HepG2 (cell line): ENCODE data around the gene NRP1. TPM values are rescaled to one million over a fixed set of nuclear protein-coding genes. Genes with fewer than 3 reads are reported as not detected.

ENCODE experiments used
- ATAC-seq: fragments of 200-7000 bp; cut with Tn5 transposase; 3 replicates; pipeline ENCODE4 v1.9.1; 2020; ENCODE audit warnings: mild to moderate bottlenecking, moderate library complexity
- BruUV-seq: library from RNA; stranded (reverse); fragments of 400-500 nt; replicated peaks from 2 replicates; lab custom pipeline; 2021; lab: Mats Ljungman, UMichigan
- CTCF ChIA-PET: fragments of 300-600 bp; formaldehyde crosslinking; extraction: SDS; loops from one replicate; lab custom pipeline; 2021; ENCODE audit warnings: low total read pairs, inconsistent platforms, low intra/inter-chr PET ratio; lab: Yijun Ruan, JAX
- POLR2A ChIA-PET: fragments of 350-600 bp; sonication (Branson Sonifier 250); formaldehyde crosslinking; loops from one replicate; lab custom pipeline; 2020; ENCODE audit warnings: antibody characterized with exemption, inconsistent platforms; lab: Yijun Ruan, JAX
- DNase-seq: peaks from one replicate; pipeline ENCODE4 v3.0.0-alpha.2; 2015; ENCODE audit warnings: low spot score
- FAIRE-seq: peaks from 3 replicates; lab custom pipeline; 2011; peaks lifted over from hg19 to GRCh38; lab: Jason Lieb, UNC
- H2AFZ ChIP-seq: one replicate; pipeline ENCODE4 v1.6.1; 2011; ENCODE audit warnings: low read length, inconsistent platforms
- H3K27ac ChIP-seq: fragments of 300-600 bp; 3 replicates; pipeline ENCODE4 v1.8.0; 2011; ENCODE audit warnings: mixed run types, mild to moderate bottlenecking, mixed read lengths, low read length, inconsistent platforms; ENCODE audit not compliant: insufficient read depth; ENCODE audit errors: extremely low read length
- H3K27me3 ChIP-seq, 2 experiments: fragments of 200-600 bp in 1 of 2; 2 replicates in 1 of 2; 3 replicates in 1 of 2; pipeline versions ENCODE4 v1.6.0 to v1.8.0; 2011; ENCODE audit warnings: low read length in 2 of 2, mild to moderate bottlenecking in 2 of 2, moderate library complexity in 2 of 2, inconsistent platforms in 1 of 2; ENCODE audit not compliant: insufficient read depth in 2 of 2, control insufficient read depth in 1 of 2
- H3K36me3 ChIP-seq, 2 experiments: fragments of 200-600 bp in 1 of 2; replicated peaks in 1 of 2; 2 replicates in 1 of 2; 3 replicates in 1 of 2; pipeline versions ENCODE4 v1.5.1 to v1.8.0; 2011; ENCODE audit warnings: low read length in 2 of 2, inconsistent platforms in 1 of 2; ENCODE audit not compliant: insufficient read depth in 2 of 2, control insufficient read depth in 1 of 2
- H3K4me1 ChIP-seq: 2 replicates; pipeline ENCODE4 v1.5.1; 2012; ENCODE audit warnings: low read length, inconsistent platforms; ENCODE audit not compliant: insufficient read depth
- H3K4me2 ChIP-seq: 2 replicates; pipeline ENCODE4 v1.6.0; 2011; ENCODE audit warnings: low read depth, low read length, inconsistent platforms
- H3K4me3 ChIP-seq, 3 experiments: fragments of 200-600 bp in 1 of 3; sonication (generic), shearing (Covaris generic) in 1 of 3; replicated peaks in 1 of 3; 2 replicates each; pipeline ENCODE4 v1.5.1; 2011 to 2016; ENCODE audit warnings: low read length in 3 of 3, inconsistent platforms in 2 of 3, low read depth in 2 of 3, mild to moderate bottlenecking in 2 of 3, control low read depth in 1 of 3, mixed read lengths in 1 of 3; ENCODE audit not compliant: insufficient read depth in 1 of 3
- H3K79me2 ChIP-seq: one replicate; pipeline ENCODE4 v1.6.1; 2011; ENCODE audit warnings: low read length, inconsistent platforms; ENCODE audit not compliant: insufficient read depth
- H3K9ac ChIP-seq: 2 replicates; pipeline ENCODE4 v1.6.0; 2011; ENCODE audit warnings: mild to moderate bottlenecking, low read depth, low read length, inconsistent platforms; ENCODE audit not compliant: insufficient read depth
- H3K9me3 ChIP-seq: 2 replicates; pipeline ENCODE4 v1.5.1; 2012; ENCODE audit warnings: mild to moderate bottlenecking, low read length
- H4K20me1 ChIP-seq: 2 replicates; pipeline ENCODE4 v1.6.0; 2011; ENCODE audit warnings: inconsistent platforms, mild to moderate bottlenecking, low read length, moderate library complexity; ENCODE audit not compliant: insufficient read depth
- CERS6 ChIP-seq: sonication (generic); formaldehyde crosslinking; IDR thresholded peaks from 2 replicates; pipeline ENCODE4 v1.5.0; 2020; ENCODE audit warnings: missing genetic modification reagents
- CHCHD3 ChIP-seq: sonication (generic); formaldehyde crosslinking; IDR thresholded peaks from 2 replicates; pipeline ENCODE4 v1.8.0; 2022; ENCODE audit warnings: mild to moderate bottlenecking, missing genetic modification reagents, moderate library complexity
- DNMT1 ChIP-seq: sonication (generic); formaldehyde crosslinking; IDR thresholded peaks from 2 replicates; pipeline ENCODE4 v1.5.1; 2020; ENCODE audit warnings: mild to moderate bottlenecking, missing genetic modification reagents
- KAT8 ChIP-seq: IDR thresholded peaks from 2 replicates; pipeline ENCODE4 v1.6.1; 2016; ENCODE audit warnings: missing genetic modification reagents, missing compliant biosample characterization
- KLF11 ChIP-seq: IDR thresholded peaks from 2 replicates; pipeline ENCODE4 v1.6.1; 2016; ENCODE audit warnings: missing compliant biosample characterization
- MAFK ChIP-seq, 2 experiments: IDR thresholded peaks in 1 of 2; conservative IDR thresholded peaks in 1 of 2; 2 replicates each; pipeline ENCODE4 v1.6.1; 2011; ENCODE audit warnings: improper control_type of control experiment in 2 of 2, low read length in 2 of 2
- NFE2 ChIP-seq: sonication (generic); formaldehyde crosslinking; IDR thresholded peaks from 2 replicates; pipeline ENCODE4 v1.4.0; 2020; ENCODE audit warnings: missing genetic modification reagents
- PITX1 ChIP-seq: sonication (generic); formaldehyde crosslinking; IDR thresholded peaks from 2 replicates; pipeline ENCODE4 v1.5.1; 2020; ENCODE audit warnings: mild to moderate bottlenecking, missing genetic modification reagents
- PRPF4 ChIP-seq: fragments of 200-400 bp; formaldehyde crosslinking; IDR thresholded peaks from 2 replicates; pipeline ENCODE4 v1.6.1; 2016; ENCODE audit warnings: low read length, low read depth; ENCODE audit not compliant: poor library complexity, severe bottlenecking
- PTBP1 ChIP-seq: fragments of 200-400 bp; formaldehyde crosslinking; IDR thresholded peaks from 2 replicates; pipeline ENCODE4 v1.6.1; 2018; ENCODE audit warnings: low read length, low read depth; ENCODE audit not compliant: poor library complexity, severe bottlenecking
- REXO4 ChIP-seq: sonication (generic); formaldehyde crosslinking; IDR thresholded peaks from 2 replicates; pipeline ENCODE4 v1.8.0; 2022; ENCODE audit warnings: missing genetic modification reagents, mild to moderate bottlenecking, borderline replicate concordance
- SALL1 ChIP-seq: sonication (generic); formaldehyde crosslinking; IDR thresholded peaks from 2 replicates; pipeline ENCODE4 v1.8.0; 2022; ENCODE audit warnings: mild to moderate bottlenecking, missing genetic modification reagents
- SCMH1 ChIP-seq: sonication (generic); formaldehyde crosslinking; IDR thresholded peaks from 2 replicates; pipeline ENCODE4 v1.9.0; 2021; ENCODE audit warnings: missing genetic modification reagents, mild to moderate bottlenecking, borderline replicate concordance
- TEAD3 ChIP-seq: optimal IDR thresholded peaks from 2 replicates; pipeline ENCODE3; 2016; ENCODE audit warnings: borderline replicate concordance
- THAP8 ChIP-seq: sonication (generic); formaldehyde crosslinking; IDR thresholded peaks from 2 replicates; pipeline ENCODE4 v1.5.1; 2020; ENCODE audit warnings: missing genetic modification reagents, mild to moderate bottlenecking, borderline replicate concordance
- XBP1 ChIP-seq: sonication (generic); formaldehyde crosslinking; IDR thresholded peaks from 2 replicates; pipeline ENCODE4 v1.5.0; 2020; ENCODE audit warnings: missing genetic modification reagents
- ZBTB38 ChIP-seq: sonication (generic); formaldehyde crosslinking; IDR thresholded peaks from 2 replicates; pipeline ENCODE4 v1.5.1; 2020; ENCODE audit warnings: mild to moderate bottlenecking, missing genetic modification reagents
- ZNF619 ChIP-seq: sonication (generic); formaldehyde crosslinking; IDR thresholded peaks from 2 replicates; pipeline ENCODE4 v1.4.0; 2020; ENCODE audit warnings: mild to moderate bottlenecking, missing genetic modification reagents
- ZUFSP ChIP-seq: sonication (generic); formaldehyde crosslinking; IDR thresholded peaks from 2 replicates; pipeline ENCODE4 v1.9.0; 2021; ENCODE audit warnings: missing genetic modification reagents, mild to moderate bottlenecking, borderline replicate concordance
- WGBS: methylation state at CpG from one replicate; pipeline ENCODE4 v1.1.6; 2017; ENCODE audit warnings: low lambda C conversion rate; 5-methylcytosine and 5-hydroxymethylcytosine counted together
- in situ Hi-C: cut with HindIII; loops from 2 replicates; pipeline ENCODE4 v1.10.0; 2017; ENCODE audit warnings: low pct_unique_long_range_greater_than_20kb; ENCODE audit not compliant: extremely low pct_ligation_motif_present
- intact Hi-C: fragments of 100-400 bp; cut with micrococcal nuclease; formaldehyde crosslinking; loops from one replicate; pipeline ENCODE4 v1.10.0; 2022; ENCODE audit not compliant: unreplicated experiment
- polyA plus RNA-seq, 8 experiments: library from polyadenylated mRNA; depleted of rRNA in 3 of 8; stranded (reverse) in 7 of 8; unstranded in 1 of 8; fragments of >200 nt; fragmentation: Illumina TruSeq in 4 of 8; extraction: Trizol in 4 of 8; gene quantifications; 2 replicates each; pipeline versions ENCODE4 v1.2.1 to v1.2.3, GENCODE V29; 2011 to 2016; ENCODE audit warnings: low read depth in 4 of 8, missing spikeins in 1 of 8, mixed read lengths in 1 of 8; ENCODE audit not compliant: insufficient read depth in 1 of 8
- total RNA-seq, 5 experiments: library from RNA; depleted of rRNA; stranded (reverse); fragments of >200 nt; fragmentation: Illumina TruSeq; extraction: Trizol; gene quantifications; 2 replicates each; pipeline ENCODE4 v1.2.3, GENCODE V29; 2016; ENCODE audit warnings: low read depth in 1 of 5

The NRP1 gene
- total and polyA plus RNA-seq, 2 of the 13 experiments (the other 11 are each of a cell fraction or from before 2014, with no cell fraction given), result 5.3 to 5.8 TPM

- no peaks in the 10 kb centered on the region for H4K20me1 ChIP-seq
- 78% methylated on average over 8 of the region's 8 CpGs for WGBS
- H3K27ac ChIP-seq, result no peak overlapping the region
- peak; percentile 75 for DNase-seq
- in situ Hi-C loops, result no loop called here
- no peak overlapping the region for H3K9ac ChIP-seq
- H2AFZ ChIP-seq, result no peak overlapping the region
- intact Hi-C loops, result no loop called here
- no TSS peak for BruUV-seq
- ChIA-PET POLR2A (no interaction called here), CTCF (no interaction called here)
- no peak overlapping the region for H3K4me3 ChIP-seq
- no peak for FAIRE-seq
- no peaks in the 10 kb centered on the region for H3K27me3 ChIP-seq
- no peak overlapping the region for H3K4me2 ChIP-seq
- peak; percentile 66 for ATAC-seq
- no peaks in the 10 kb centered on the region for H3K79me2 ChIP-seq
- peaks cover 20% of the 10 kb centered on the region for H3K4me1 ChIP-seq
- H3K36me3 ChIP-seq, result no peaks in the 10 kb centered on the region
- H3K9me3 ChIP-seq, result no peaks in the 10 kb centered on the region
- TF ChIP-seq PTBP1, result no peak
- TF ChIP-seq THAP8 (CRISPR knock-in tag), result no peak
- TF ChIP-seq KAT8 (CRISPR knock-in tag), result no peak
- no peak for TF ChIP-seq ZUFSP (CRISPR knock-in tag)
- no peak for TF ChIP-seq REXO4
- TF ChIP-seq DNMT1 (CRISPR knock-in tag), result no peak
- TF ChIP-seq SALL1, result no peak
- no peak for TF ChIP-seq KLF11 (CRISPR knock-in tag)
- no peak for TF ChIP-seq XBP1
- no peak for TF ChIP-seq SCMH1 (CRISPR knock-in tag)
- TF ChIP-seq MAFK (conservative IDR thresholded peaks at IDR 0.05 in 1 of 2, IDR thresholded peaks at IDR 0.05 in 1 of 2; ENCODE audit: low read length in 2 of 2), result peak in 1 of 2 experiments; percentile 25; a peak in 1 of 4 replicates
- TF ChIP-seq PITX1, result no peak
- TF ChIP-seq NFE2 (CRISPR knock-in tag), result peak; percentile 87
- no peak for TF ChIP-seq CERS6 (CRISPR knock-in tag)
- TF ChIP-seq ZBTB38 (CRISPR knock-in tag), result no peak
- TF ChIP-seq TEAD3, result peak; percentile 78
- no peak for TF ChIP-seq CHCHD3 (CRISPR knock-in tag)
- no peak for TF ChIP-seq PRPF4
- TF ChIP-seq ZNF619 (CRISPR knock-in tag), result no peak
Observed at GRCh38 chr10:33237736-33238624, 96.5 kb downstream of the NRP1 start.
